ENCODE data around the gene GID4. TPM values are rescaled to one million over a fixed set of nuclear protein-coding genes. Genes with fewer than 3 reads are reported as not detected.

Gene GID4
- total RNA-seq, 2 donors from 2014 or later: 12.6 to 21.4 TPM

- no peak for DNase-seq (ENCODE audit: low spot score)
- intact Hi-C loops (cut with DNase I): loop anchor here (5.0 to 10.0 kb wide), 4 partner anchors 143 to 361 kb away; partner anchors contain the start of gene RAI1 (in 1 of the 2)
Observed at GRCh38 chr17:18038149-18038850, 908 bp upstream of the GID4 start.

- intact Hi-C loops (cut with DNase I): loop anchor here (5.0 to 10.0 kb wide), 4 partner anchors 145 to 362 kb away; partner anchors contain the start of gene RAI1 (in 1 of the 2)
- DNase-seq (ENCODE audit: low spot score): peak; percentile 87
Observed at GRCh38 chr17:18039535-18040260, 490 bp downstream of the GID4 start.

- intact Hi-C loops (cut with DNase I): no loop called here
Observed at GRCh38 chr17:18040261-18040858, 1.2 kb downstream of the GID4 start.

GRCh38 chr17:18041776-18042175 lies 2.6 kb downstream of the GID4 start:
- intact Hi-C loops (cut with DNase I): no loop called here
- DNase-seq (ENCODE audit: low spot score): no peak

More at GRCh38 chr17:18040261-18040858, 1.2 kb downstream of the GID4 start:
- no peak for DNase-seq (ENCODE audit: low spot score)

- intact Hi-C loops (cut with DNase I): no loop called here
- DNase-seq (ENCODE audit: low spot score): no peak
Observed at GRCh38 chr17:18042983-18043382, 3.8 kb downstream of the GID4 start.

- no peak for DNase-seq (ENCODE audit: low spot score)
- intact Hi-C loops (cut with DNase I): no loop called here
Observed at GRCh38 chr17:18043491-18043890, 4.3 kb downstream of the GID4 start.

- intact Hi-C loops (cut with DNase I): no loop called here
- DNase-seq (ENCODE audit: low spot score): no peak
Observed at GRCh38 chr17:18044609-18045008, 5.4 kb downstream of the GID4 start.

- intact Hi-C loops (cut with DNase I): no loop called here
- no peak for DNase-seq (ENCODE audit: low spot score)
Observed at GRCh38 chr17:18045691-18046350, 6.6 kb downstream of the GID4 start.

- DNase-seq (ENCODE audit: low spot score): no peak
- intact Hi-C loops (cut with DNase I): no loop called here
Observed at GRCh38 chr17:18055597-18055996, 16.4 kb downstream of the GID4 start.

GRCh38 chr17:18056214-18056613 lies 17.0 kb downstream of the GID4 start:
- DNase-seq (ENCODE audit: low spot score): no peak
- intact Hi-C loops (cut with DNase I): no loop called here

GRCh38 chr17:18059283-18059682 lies 20.1 kb downstream of the GID4 start:
- intact Hi-C loops (cut with DNase I): no loop called here
- no peak for DNase-seq (ENCODE audit: low spot score)

GRCh38 chr17:18064053-18064452 lies 24.8 kb downstream of the GID4 start:
- intact Hi-C loops (cut with DNase I): no loop called here

GRCh38 chr17:18065546-18065945 lies 26.3 kb downstream of the GID4 start:
- intact Hi-C loops (cut with DNase I): no loop called here

More at GRCh38 chr17:18064053-18064452, 24.8 kb downstream of the GID4 start:
- no peak for DNase-seq (ENCODE audit: low spot score)

GRCh38 chr17:18066866-18067265 lies 27.7 kb downstream of the GID4 start:
- intact Hi-C loops (cut with DNase I): no loop called here
- no peak for DNase-seq (ENCODE audit: low spot score)

More at GRCh38 chr17:18065546-18065945, 26.3 kb downstream of the GID4 start:
- no peak for DNase-seq (ENCODE audit: low spot score)

GRCh38 chr17:18069101-18069500 lies 29.9 kb downstream of the GID4 start:
- intact Hi-C loops (cut with DNase I): no loop called here
- no peak for DNase-seq (ENCODE audit: low spot score)

GRCh38 chr17:18070861-18071340 lies 31.7 kb downstream of the GID4 start:
- intact Hi-C loops (cut with DNase I): no loop called here

GRCh38 chr17:18071751-18072150 lies 32.5 kb downstream of the GID4 start:
- intact Hi-C loops (cut with DNase I): no loop called here
- DNase-seq (ENCODE audit: low spot score): no peak

More at GRCh38 chr17:18070861-18071340, 31.7 kb downstream of the GID4 start:
- no peak for DNase-seq (ENCODE audit: low spot score)

GRCh38 chr17:18074566-18075272 lies 35.5 kb downstream of the GID4 start:
- intact Hi-C loops (cut with DNase I): no loop called here
- no peak for DNase-seq (ENCODE audit: low spot score)

GRCh38 chr17:18076936-18077335 lies 37.7 kb downstream of the GID4 start:
- intact Hi-C loops (cut with DNase I): no loop called here
- no peak for DNase-seq (ENCODE audit: low spot score)

All from posterior vena cava (tissue), 2 donors.